H9 (cell line): ENCODE data around the gene DOCK10. TPM values are rescaled to one million over a fixed set of nuclear protein-coding genes. Genes with fewer than 3 reads are reported as not detected.

Experiments
- DNase-seq: peaks from one replicate; pipeline ENCODE4 v3.0.0-alpha.2; 2017
- H2AFZ ChIP-seq: one replicate; pipeline ENCODE4 v1.6.1; 2013; ENCODE audit warnings: mild to moderate bottlenecking, low read length, control low read depth, moderate library complexity
- H2AK5ac ChIP-seq: 2 replicates; pipeline ENCODE4 v1.6.1; 2013; ENCODE audit warnings: low read length, control low read depth, mixed read lengths; ENCODE audit not compliant: insufficient read length
- H2BK120ac ChIP-seq: one replicate; pipeline ENCODE4 v1.6.1; 2013; ENCODE audit warnings: low read depth, mild to moderate bottlenecking, low read length, control low read depth, inconsistent platforms; ENCODE audit not compliant: poor library complexity, severe bottlenecking
- H2BK12ac ChIP-seq: 2 replicates; pipeline ENCODE4 v1.6.1; 2013; ENCODE audit warnings: low read length, control low read depth, mixed read lengths, low read depth; ENCODE audit not compliant: insufficient read length
- H2BK15ac ChIP-seq: 2 replicates; pipeline ENCODE4 v1.6.1; 2013; ENCODE audit warnings: low read depth, low read length, control low read depth
- H2BK20ac ChIP-seq: one replicate; pipeline ENCODE4 v1.6.1; 2013; ENCODE audit warnings: low read depth, mild to moderate bottlenecking, low read length, control low read depth, inconsistent platforms; ENCODE audit not compliant: poor library complexity, severe bottlenecking
- H2BK5ac ChIP-seq: 2 replicates; pipeline ENCODE4 v1.6.1; 2013; ENCODE audit warnings: low read length, control low read depth, mixed read lengths; ENCODE audit not compliant: insufficient read length
- H3K14ac ChIP-seq: 2 replicates; pipeline ENCODE4 v1.6.1; 2013; ENCODE audit warnings: low read length, control low read depth; ENCODE audit not compliant: insufficient read depth
- H3K18ac ChIP-seq: 2 replicates; pipeline ENCODE4 v1.6.1; 2013; ENCODE audit warnings: low read depth, mild to moderate bottlenecking, mixed read lengths, low read length, control low read depth; ENCODE audit not compliant: insufficient read length
- H3K23ac ChIP-seq: 2 replicates; pipeline ENCODE4 v1.6.1; 2013; ENCODE audit warnings: low read length, control low read depth, mixed read lengths, low read depth; ENCODE audit not compliant: insufficient read length
- H3K23me2 ChIP-seq: 2 replicates; pipeline ENCODE4 v1.6.1; 2013; ENCODE audit warnings: low read depth, mild to moderate bottlenecking, mixed read lengths, low read length, control low read depth; ENCODE audit not compliant: insufficient read length, poor library complexity, severe bottlenecking
- H3K27ac ChIP-seq: 2 replicates; pipeline ENCODE4 v1.5.1; 2013; ENCODE audit warnings: low read length, control low read depth, mixed read lengths, low read depth; ENCODE audit not compliant: insufficient read length
- H3K27me3 ChIP-seq: 2 replicates; pipeline ENCODE4 v1.6.1; 2013; ENCODE audit warnings: low read length, control low read depth, inconsistent platforms; ENCODE audit not compliant: insufficient read depth
- H3K4ac ChIP-seq: 2 replicates; pipeline ENCODE4 v1.6.1; 2013; ENCODE audit warnings: low read depth, mild to moderate bottlenecking, control low read depth, inconsistent platforms, low read length, moderate library complexity
- H3K4me1 ChIP-seq: 2 replicates; pipeline ENCODE4 v1.6.1; 2013; ENCODE audit warnings: low read length, control low read depth, inconsistent platforms; ENCODE audit not compliant: insufficient read depth
- H3K4me2 ChIP-seq: 2 replicates; pipeline ENCODE4 v1.6.1; 2013; ENCODE audit warnings: low read length, control low read depth, mixed read lengths; ENCODE audit not compliant: insufficient read length, insufficient read depth
- H3K56ac ChIP-seq: 2 replicates; pipeline ENCODE4 v1.6.1; 2013; ENCODE audit warnings: low read depth, mild to moderate bottlenecking, mixed read lengths, low read length, control low read depth; ENCODE audit not compliant: insufficient read length
- H3K79me1 ChIP-seq: 2 replicates; pipeline ENCODE4 v1.6.1; 2013; ENCODE audit warnings: low read depth, mild to moderate bottlenecking, moderate library complexity, low read length, control low read depth, inconsistent platforms; ENCODE audit not compliant: insufficient read depth, poor library complexity, severe bottlenecking
- H3K79me2 ChIP-seq: 2 replicates; pipeline ENCODE4 v1.6.1; 2013; ENCODE audit warnings: low read length, control low read depth, inconsistent platforms; ENCODE audit not compliant: insufficient read depth
- H3K9ac ChIP-seq: 2 replicates; pipeline ENCODE4 v1.6.1; 2013; ENCODE audit warnings: low read length, control low read depth, mixed read lengths; ENCODE audit not compliant: insufficient read length; ENCODE audit errors: extremely low read depth
- H3K9me3 ChIP-seq: one replicate; pipeline ENCODE4 v1.6.1; 2013; ENCODE audit warnings: low read depth, low read length, inconsistent platforms; ENCODE audit not compliant: control insufficient read depth
- H3T11ph ChIP-seq: one replicate; pipeline ENCODE4 v1.6.1; 2013; ENCODE audit warnings: mild to moderate bottlenecking, low read length, control low read depth, inconsistent platforms
- H4K20me1 ChIP-seq: one replicate; pipeline ENCODE4 v1.6.1; 2013; ENCODE audit not compliant: control insufficient read depth, insufficient read length, insufficient read depth
- H4K5ac ChIP-seq: 2 replicates; pipeline ENCODE4 v1.6.1; 2013; ENCODE audit warnings: low read depth, mild to moderate bottlenecking, mixed read lengths, low read length, control low read depth; ENCODE audit not compliant: insufficient read length
- H4K8ac ChIP-seq: replicated peaks from 2 replicates; pipeline ENCODE4 v1.6.1; 2013; ENCODE audit warnings: low read length, control low read depth, mixed read lengths, low read depth; ENCODE audit not compliant: insufficient read length
- H4K91ac ChIP-seq: 2 replicates; pipeline ENCODE4 v1.6.1; 2013; ENCODE audit warnings: low read depth, mild to moderate bottlenecking, moderate library complexity, mixed read lengths, low read length, control low read depth; ENCODE audit not compliant: insufficient read length
- H3K27ac Mint-ChIP-seq, 3 experiments: 2 replicates in 2 of 3; 3 replicates in 1 of 3; pipeline ENCODE4 v1.8.0; 2020 to 2021; ENCODE audit warnings: mixed read lengths in 3 of 3, mild to moderate bottlenecking in 1 of 3, moderate library complexity in 1 of 3
- H3K27me3 Mint-ChIP-seq: 2 replicates; pipeline ENCODE4 v1.8.0; 2021; ENCODE audit warnings: low read depth, mild to moderate bottlenecking, moderate library complexity, mixed read lengths
- H3K36me3 Mint-ChIP-seq, 3 experiments: 2 replicates in 2 of 3; 3 replicates in 1 of 3; pipeline ENCODE4 v1.8.0; 2020 to 2021; ENCODE audit warnings: low read depth in 3 of 3, mixed read lengths in 3 of 3; ENCODE audit not compliant: insufficient read depth in 1 of 3
- H3K4me1 Mint-ChIP-seq, 2 experiments: 2 replicates each; pipeline ENCODE4 v1.8.0; 2020; ENCODE audit warnings: mixed read lengths in 2 of 2
- H3K4me3 Mint-ChIP-seq, 2 experiments: 2 replicates in 1 of 2; 3 replicates in 1 of 2; pipeline ENCODE4 v1.8.0; 2020 to 2021; ENCODE audit warnings: mild to moderate bottlenecking in 2 of 2, mixed read lengths in 2 of 2, moderate library complexity in 1 of 2
- H3K9me3 Mint-ChIP-seq, 2 experiments: 2 replicates in 1 of 2; 3 replicates in 1 of 2; pipeline ENCODE4 v1.8.0; 2020; ENCODE audit warnings: mild to moderate bottlenecking in 2 of 2, mixed read lengths in 2 of 2, moderate library complexity in 1 of 2
- CTCF ChIP-seq: fragments of 200-600 bp; sonication (generic); conservative IDR thresholded peaks from 3 replicates; pipeline ENCODE4 v1.8.0; 2021; ENCODE audit warnings: antibody characterized with exemption, mild to moderate bottlenecking
- WGBS: extraction: QIAGEN DNeasy Blood & Tissue Kit; methylation state at CpG from one replicate; pipeline ENCODE4 v1.1.7; 2013; ENCODE audit warnings: missing lambda C conversion rate, low lambda C conversion rate, mixed read lengths; ENCODE audit not compliant: insufficient read length; ENCODE audit errors: extremely low coverage; 5-methylcytosine and 5-hydroxymethylcytosine counted together
- total RNA-seq: library from RNA; stranded (reverse); gene quantifications from 2 replicates; pipeline ENCODE4 v1.2.1, GENCODE V29; 2021

Gene DOCK10
- total RNA-seq, 1 experiment from 2014 or later, result 0.79 TPM

- Histone ChIP-seq H3K23ac (no peak overlapping the region), H3K79me1 (no peaks in the 10 kb centered on the region)
- no peak for TF ChIP-seq CTCF
Observed at GRCh38 chr2:224893848-224894247, 148.4 kb downstream of the DOCK10 start.

More at GRCh38 chr2:224893848-224894247, 148.4 kb downstream of the DOCK10 start:
- Histone ChIP-seq H3K4ac (no peak overlapping the region), H4K91ac (no peak overlapping the region), H3K4me2 (no peak overlapping the region), H2AK5ac (no peak overlapping the region), H3K23me2 (no peaks in the 10 kb centered on the region), H2BK15ac (no peak overlapping the region), H2BK120ac (no peak overlapping the region), H3K9ac (no peak overlapping the region), H3K27ac (no peak overlapping the region), H3K27me3 (no peaks in the 10 kb centered on the region), H2BK5ac (no peak overlapping the region), H2BK12ac (no peak overlapping the region), H3K4me1 (no peaks in the 10 kb centered on the region), H2BK20ac (no peak overlapping the region), H3K56ac (no peak overlapping the region), H3K79me2 (no peaks in the 10 kb centered on the region), H4K5ac (no peak overlapping the region), H3K18ac (no peak overlapping the region), H3K9me3 (no peaks in the 10 kb centered on the region), H4K20me1 (no peaks in the 10 kb centered on the region), H4K8ac (no peak overlapping the region), H3K14ac (no peak overlapping the region), H2AFZ (no peak overlapping the region), H3T11ph (no peak overlapping the region)
- DNase-seq, result no peak
- Mint-ChIP-seq H3K4me3 (no peak overlapping the region), H3K4me1 (peaks cover 5 to 9% of the 10 kb centered on the region in 2 experiments), H3K36me3 (no peaks in the 10 kb centered on the region), H3K27me3 (peaks cover 31% of the 10 kb centered on the region), H3K27ac (no peak overlapping the region), H3K9me3 (no peaks in the 10 kb centered on the region)
- no CpG with 5 or more reads among the region's 2 CpGs for WGBS
